Measurements from ENCODE around the gene DNAL4.
A peak's percentile ranks its signal among the peaks of the same experiment; 100 is the strongest.

DNAL4 gene

DNA sequence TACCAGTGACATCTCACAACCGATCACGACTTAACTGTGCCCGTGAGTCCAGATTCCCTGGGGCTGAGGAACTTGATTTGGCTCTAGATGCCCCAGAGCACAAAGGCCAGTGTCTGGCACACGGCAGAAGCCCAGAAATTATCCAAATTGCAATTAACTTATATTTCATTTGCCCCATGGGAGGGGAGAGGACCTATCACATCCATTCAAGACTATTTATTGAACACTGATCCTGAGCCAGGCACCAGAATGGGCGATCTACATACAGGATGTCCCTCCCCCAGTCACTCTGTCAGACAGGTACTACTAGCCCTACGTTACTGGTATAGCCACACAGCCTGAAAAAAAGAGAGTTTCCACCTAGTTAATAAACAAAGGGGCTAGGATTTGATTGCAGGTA is 5.1 kb downstream of the DNAL4 start:
- DNase-seq (ENCODE audit: low read depth, low spot score) = no peak
- H3K27ac ChIP-seq = no peak overlapping the region

DNA sequence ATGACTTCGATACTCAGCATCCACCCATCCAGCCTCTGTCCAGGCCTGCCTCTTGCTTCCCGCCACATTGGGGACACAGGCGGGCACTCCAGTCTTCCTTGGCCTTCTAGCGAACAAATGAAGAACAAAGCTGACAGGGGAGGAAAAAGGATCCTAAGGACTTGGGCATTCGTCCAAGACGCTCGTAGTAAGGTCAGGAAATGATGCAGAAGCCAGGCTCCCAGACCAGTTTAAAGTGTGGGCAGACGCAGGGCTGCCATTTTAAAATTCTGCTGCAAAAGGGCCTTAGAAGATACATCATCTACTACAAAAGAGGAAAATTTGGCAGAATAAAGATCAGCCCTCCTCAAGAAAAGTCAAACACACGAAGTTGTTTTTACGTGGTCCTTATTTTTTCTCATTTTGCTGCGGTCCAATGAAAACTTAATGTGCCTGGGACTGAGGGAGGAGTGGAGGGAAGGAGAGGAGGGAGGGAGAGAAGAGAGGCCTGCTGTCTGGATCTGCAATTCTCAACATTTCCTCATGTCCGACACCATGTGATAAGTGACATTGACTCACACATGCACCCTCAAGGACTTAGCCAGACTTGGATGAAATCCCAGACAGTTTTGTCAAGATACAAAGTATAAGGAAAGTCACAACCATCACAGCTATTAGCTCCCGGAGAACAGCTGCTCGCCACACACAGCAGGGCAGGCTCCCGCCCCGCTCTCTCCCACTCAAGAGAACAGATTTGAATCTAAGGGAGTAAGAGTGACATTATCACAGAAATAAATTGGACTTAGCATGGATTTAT is 5.7 kb downstream of the DNAL4 start:
- H3K27ac ChIP-seq = no peak overlapping the region
- DNase-seq (ENCODE audit: low read depth, low spot score) = peak; percentile 29

DNA sequence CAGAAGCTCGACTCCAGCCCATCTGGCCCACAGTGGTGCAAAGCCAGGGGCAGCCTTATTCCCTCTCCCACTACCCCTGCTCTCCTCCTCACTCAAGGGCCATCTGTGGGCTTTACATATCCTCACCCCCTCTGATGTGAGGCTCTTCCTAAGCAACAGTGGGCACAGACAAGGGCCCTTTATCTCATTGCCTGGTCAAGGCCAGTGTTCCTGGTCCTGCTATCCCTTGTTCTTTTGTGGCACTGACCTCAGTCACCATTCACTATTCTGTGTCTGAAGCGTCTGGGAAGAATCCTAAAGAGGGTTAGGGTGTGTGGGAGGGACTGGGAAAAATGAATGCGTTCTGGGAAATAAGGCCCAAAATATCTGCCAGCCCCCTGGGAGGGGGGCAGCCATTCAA is 7.3 kb downstream of the DNAL4 start:
- no peak overlapping the region for H3K27ac ChIP-seq
- no peak for DNase-seq (ENCODE audit: low read depth, low spot score)

DNA sequence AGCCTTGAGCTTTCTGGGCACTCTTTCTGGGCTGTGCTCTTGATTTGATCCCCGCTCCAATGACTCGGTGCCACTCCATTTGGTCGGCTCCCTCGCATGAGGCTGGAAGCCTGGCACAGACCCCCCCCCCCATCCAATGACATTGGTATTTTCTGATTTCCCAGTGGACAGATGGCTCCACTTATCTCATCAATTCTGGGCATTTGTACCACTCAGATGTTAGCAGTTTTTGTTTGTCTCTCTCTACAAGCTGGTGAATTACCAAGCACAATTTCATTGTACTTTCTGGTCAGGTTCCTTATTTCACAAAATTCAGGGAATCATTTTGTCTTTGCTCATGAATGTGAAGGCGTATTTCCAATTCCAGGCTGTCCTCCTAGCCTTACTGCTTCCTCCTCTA is 9.1 kb downstream of the DNAL4 start:
- DNase-seq (ENCODE audit: low read depth, low spot score) = no peak
- H3K27ac ChIP-seq = no peak overlapping the region

DNA sequence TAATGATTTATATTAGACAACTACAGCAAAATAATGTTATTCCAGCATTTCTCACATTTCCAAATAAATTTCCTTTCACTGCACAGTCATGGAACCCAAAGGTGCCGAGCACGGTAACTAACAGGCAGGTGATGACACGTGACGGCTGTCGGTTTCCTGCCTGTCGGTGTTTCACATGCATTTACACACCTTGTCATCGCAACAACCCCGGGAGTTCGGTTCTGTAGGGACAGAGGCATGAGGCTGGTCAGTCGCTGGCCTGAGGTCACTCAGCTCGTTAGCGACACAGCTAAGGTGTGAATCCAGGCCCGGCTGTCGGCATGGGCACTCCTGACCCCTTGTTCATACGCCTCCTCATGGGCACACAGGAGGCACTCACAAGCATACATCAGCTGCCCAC is 9.9 kb downstream of the DNAL4 start:
- no peak for DNase-seq (ENCODE audit: low read depth, low spot score)
- H3K27ac ChIP-seq = no peak overlapping the region

DNA sequence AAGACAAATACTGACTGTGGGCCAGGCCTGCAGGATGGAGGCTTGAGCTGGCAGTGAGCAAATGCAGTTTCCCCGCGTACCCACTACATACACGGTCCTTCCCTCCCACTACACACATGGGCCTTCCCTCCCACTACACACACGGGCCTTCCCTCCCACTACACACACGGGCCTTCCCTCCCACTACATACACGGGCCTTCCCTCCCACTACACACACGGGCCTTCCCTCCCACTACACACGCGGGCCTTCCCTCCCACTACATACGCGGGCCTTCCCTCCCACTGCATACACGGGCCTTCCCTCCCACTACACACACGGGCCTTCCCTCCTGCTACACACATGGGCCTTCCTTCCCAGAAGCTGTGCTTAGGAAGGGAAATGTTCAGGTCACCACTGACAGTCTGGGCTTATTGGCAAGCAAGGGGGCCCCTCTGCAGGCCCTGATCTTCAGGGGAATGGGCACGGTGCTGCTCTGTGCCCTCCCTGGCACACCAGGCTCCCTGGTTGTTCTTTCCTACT is 10.8 kb downstream of the DNAL4 start:
- no peak overlapping the region for H3K27ac ChIP-seq
- DNase-seq (ENCODE audit: low read depth, low spot score) = no peak

DNA sequence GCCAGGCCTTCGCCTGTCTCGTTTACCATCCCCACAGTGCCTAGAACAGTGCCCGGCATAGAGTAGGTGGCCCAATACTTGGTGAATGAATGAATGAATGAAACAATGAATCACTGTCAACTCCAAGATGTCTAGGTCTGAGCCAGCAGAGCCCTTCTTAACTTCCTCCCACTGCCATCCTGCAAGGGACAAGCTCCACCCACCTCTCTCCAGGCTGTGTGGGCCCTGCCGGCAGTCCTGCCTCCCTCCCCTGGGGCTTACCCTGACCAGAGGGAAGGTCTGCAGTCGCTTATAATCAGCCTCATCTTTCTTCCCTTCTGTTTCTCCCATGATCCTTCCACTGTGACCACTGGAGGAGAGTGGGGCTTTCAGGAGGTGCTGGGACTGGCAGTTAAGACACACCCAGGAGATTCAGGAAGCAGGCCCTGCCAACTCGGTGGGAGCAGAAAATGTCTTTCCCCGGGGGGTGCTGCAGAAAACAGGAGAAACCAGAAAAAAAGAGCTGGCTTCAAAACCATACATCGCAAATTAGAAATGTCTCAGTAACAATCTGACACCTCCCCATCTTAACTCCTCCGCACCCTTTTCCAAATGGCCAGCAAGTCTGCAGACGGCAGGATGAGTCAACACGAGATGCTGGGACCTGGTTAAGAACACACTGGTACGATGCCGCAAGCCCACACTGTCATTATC is 11.4 kb downstream of the DNAL4 start:
- DNase-seq (ENCODE audit: low read depth, low spot score) = no peak
- no peak overlapping the region for H3K27ac ChIP-seq

DNA sequence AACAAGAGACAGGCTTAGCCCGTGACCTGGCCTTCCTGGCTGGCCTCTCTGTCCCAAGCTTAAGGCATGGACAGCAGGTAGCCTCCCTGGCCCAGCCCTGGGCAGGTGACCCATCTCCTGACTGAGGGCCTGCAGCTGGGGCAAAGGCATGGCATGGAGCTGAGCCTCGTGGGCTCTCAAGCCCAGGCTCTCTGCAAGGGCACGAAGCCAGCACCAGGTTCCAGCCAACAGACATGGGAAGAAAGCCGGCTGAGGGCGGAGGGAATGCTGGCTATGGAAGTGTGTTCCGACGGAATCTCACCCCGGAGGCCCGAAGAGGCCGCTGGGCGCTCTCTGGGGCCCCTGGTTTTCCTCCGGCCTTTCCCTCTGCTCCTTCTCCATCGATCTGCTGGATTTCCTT is 12.9 kb downstream of the DNAL4 start:
- no peak for DNase-seq (ENCODE audit: low read depth, low spot score)
- H3K27ac ChIP-seq = no peak overlapping the region

DNA sequence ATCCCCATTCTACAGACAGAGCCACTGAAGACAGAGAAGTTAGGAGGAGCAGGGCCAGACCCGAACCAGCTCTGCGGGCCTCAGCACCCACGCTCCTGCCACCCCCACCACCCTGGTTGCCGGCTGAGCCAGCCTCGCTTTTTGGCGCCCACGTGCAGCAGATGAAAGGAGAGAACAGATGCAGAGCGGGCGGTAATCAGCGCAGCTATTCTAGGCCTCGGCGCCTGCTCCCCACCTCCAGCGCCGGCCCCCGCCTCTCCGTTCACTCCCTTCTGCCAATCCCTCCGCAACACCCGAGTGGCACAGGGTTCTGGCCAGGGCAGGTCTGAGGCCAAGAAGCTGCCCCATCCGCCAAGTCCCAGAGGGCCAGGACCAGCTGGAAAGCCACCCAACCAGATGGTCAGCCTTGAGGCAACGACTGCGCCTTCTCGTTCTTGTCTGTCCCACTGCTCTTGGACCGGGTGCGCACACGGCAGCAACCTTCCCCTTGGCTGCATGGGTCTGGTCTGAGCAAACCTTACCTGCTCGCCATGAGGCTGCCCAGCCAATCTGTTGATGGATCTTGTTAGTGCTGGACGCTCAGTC is 16.8 kb downstream of the DNAL4 start:
- no peak for DNase-seq (ENCODE audit: low read depth, low spot score)
- no peak overlapping the region for H3K27ac ChIP-seq

DNA sequence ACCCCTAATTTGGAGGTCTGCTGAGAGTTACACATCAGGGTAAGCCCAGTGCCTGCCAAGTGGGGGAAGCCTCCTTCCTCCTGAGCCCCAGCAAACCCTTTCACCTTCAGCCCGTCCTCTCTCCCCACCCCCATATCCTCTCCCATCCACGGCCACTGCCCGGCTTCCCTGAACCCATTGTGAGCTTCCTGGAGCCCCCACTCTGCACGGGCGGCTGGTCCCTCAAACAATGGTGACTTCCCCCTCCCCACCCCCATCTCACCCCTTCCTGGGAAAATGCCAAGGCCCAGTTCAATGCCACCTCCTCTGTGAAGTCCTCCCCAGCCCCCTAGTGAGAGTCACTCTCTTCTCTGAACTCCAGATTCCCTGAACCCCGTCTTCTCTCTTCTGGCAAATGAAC is 17.9 kb downstream of the DNAL4 start:
- H3K27ac ChIP-seq = no peak overlapping the region
- no peak for DNase-seq (ENCODE audit: low read depth, low spot score)

DNA sequence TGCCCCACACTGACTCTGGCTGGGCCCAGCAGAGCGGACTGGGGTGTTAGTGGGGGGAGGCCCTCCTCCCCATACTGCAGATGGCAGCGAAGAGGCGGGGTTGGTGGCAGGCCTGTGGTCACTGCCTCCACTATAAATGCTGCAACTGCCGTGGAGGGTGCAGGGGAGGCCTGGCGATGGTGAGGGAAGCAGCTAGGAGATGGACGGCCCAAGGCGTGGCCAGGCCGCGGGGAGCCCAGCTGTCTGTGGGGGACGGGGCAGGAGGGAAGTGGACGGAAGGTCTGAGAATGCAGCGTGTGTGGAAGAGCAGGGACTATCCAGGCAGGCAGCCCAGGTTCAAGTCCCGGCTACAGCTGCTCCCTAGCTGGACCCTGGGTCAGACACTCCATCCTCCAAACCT is 18.3 kb downstream of the DNAL4 start:
- H3K27ac ChIP-seq = no peak overlapping the region
- DNase-seq (ENCODE audit: low read depth, low spot score) = no peak

DNA sequence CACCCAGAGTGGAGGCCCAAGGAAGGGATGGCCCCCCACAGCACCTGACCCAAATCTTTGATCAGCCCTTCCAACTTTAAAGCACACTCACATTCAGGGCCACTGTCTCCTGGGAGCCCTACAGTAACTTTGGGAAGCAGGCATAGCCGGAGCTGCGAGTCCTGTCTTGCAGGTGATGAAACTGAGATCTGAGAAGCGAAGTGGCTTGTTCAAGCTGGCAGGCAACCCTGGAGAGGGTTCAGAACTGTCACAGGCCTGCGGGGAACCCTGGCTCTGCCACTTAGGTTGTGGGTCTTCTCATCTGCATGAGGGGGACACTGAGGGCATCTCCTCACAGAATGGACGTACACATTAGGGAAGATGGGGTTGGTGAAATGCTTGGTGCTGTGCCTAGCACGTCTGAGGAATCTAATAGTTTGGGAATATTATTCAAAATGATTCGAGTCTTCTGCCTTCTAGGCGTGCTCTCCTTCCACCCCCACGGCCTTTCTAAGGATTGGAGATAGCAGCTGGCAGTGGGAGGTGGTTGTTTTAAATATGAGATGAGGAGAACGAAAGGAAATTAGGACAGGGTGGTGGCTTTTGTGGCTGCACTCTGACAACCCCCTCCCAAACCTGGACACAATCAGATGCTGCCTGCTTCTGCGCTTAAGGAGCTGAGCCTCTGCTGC is 19.3 kb downstream of the DNAL4 start:
- H3K27ac ChIP-seq = no peak overlapping the region
- DNase-seq (ENCODE audit: low read depth, low spot score) = no peak

DNA sequence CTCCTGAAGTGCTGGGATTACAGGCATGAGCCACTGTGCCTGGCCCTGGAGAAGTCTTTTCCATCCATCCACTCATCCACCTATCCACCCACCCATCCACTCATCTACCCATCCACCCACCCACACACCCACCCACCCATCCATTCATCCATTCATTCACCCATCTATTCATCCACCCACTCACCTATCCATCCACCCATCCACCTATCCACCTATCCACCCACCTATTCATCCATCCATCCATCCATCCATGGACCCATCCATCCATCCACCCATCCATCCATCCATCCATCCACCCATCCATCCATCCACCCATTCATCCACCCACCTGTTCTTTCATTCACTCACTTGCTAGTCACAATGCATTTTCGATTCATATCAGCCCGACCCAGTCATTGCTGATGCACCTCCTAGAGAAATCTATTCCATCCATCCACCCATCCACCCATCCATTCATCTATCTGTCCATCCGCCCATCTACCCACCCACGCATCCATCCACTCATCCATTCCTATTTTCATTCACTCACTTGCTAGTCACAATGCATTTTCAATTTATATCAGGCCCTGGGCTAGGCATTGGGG is 20.5 kb downstream of the DNAL4 start:
- no peak for DNase-seq (ENCODE audit: low read depth, low spot score)
- no peak overlapping the region for H3K27ac ChIP-seq

DNA sequence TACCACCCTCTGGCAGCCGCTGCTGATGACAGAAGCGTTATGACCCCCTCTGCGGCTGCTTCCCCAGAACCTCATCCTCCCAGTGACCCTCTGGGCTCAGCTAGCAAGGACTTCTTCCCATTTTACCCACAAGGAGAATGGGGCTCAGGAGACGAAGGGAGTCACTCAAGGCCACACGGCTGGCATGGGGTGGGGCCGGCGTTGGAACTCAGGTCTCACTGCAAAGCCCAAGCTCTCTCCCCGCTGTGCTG is 21.4 kb downstream of the DNAL4 start:
- no peak overlapping the region for H3K27ac ChIP-seq
- DNase-seq (ENCODE audit: low read depth, low spot score) = no peak

DNA sequence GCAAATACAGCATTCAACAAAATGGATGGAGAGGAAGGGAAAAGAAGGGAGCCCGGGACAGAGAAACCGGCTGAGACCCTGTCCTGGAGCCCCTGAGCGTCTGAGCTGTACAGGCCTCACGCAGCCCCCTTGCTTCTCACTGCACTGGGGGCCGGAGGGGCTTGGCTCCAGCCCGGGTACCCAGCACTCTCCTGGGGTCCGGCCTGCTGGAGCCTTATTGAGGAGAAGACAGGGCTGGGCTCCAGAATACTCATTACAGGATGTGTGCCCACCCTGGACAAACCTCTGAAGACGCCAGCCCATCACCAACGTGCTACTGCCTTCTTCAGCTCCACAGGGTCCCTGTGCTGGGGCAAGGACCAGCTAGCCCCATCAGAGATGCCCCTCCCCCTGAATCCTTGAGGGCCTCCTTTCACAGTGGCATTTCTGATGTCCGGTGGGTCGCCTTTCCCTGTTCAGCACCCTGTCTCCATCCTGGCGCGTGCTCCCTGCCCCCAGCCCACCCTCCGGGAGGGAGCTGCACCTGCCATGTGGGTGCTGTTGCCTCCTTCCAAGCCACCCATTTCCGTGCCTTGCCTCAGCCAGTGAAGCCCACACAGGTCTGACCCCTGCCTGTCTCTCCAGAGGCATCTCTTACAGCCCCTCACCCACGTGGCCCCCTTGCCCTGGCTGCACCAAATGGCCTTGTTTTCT is 23.5 kb downstream of the DNAL4 start:
- DNase-seq (ENCODE audit: low read depth, low spot score) = no peak
- H3K27ac ChIP-seq = no peak overlapping the region

DNA sequence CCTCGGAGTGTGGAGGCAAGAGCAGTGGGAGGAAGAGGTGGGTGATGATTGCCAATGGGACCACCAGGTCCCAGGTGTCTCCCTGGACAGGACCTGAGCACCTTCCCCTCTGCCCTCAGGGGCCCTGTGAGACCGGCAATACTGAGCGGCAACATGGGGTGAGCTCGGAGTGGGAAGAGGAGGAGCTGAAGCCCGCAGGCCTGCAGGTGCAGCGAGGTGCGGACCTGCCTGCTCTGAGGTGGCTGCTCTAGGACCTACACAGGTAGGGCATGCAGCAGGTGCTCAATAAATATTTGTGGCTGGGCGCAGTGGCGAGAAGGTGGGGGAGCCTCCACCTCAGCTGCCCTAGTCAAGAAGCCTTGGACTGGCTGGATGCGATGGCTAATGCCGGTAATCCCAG is 25.9 kb downstream of the DNAL4 start:
- no peak for DNase-seq (ENCODE audit: low read depth, low spot score)
- no peak overlapping the region for H3K27ac ChIP-seq

DNA sequence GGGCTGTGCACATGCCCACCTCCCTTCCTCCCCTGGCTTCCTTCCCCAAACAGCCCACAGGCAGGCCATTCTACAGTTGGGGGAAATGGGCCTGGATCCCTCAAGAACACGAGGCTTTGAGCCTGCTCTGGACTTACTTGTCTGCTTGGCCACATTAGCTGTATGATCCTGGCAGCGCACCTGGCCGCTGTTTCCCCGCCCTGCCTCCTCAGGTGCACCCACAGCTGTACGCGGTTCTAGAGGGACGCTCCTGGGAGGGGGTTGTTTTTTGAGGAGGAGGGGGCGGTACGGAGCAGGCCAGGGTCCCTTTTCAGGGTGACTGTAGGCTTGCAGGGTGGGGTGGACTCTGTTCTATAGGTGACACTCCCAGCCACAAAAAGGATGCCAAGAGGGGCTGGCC is 26.6 kb downstream of the DNAL4 start:
- no peak overlapping the region for H3K27ac ChIP-seq
- no peak for DNase-seq (ENCODE audit: low read depth, low spot score)

DNA sequence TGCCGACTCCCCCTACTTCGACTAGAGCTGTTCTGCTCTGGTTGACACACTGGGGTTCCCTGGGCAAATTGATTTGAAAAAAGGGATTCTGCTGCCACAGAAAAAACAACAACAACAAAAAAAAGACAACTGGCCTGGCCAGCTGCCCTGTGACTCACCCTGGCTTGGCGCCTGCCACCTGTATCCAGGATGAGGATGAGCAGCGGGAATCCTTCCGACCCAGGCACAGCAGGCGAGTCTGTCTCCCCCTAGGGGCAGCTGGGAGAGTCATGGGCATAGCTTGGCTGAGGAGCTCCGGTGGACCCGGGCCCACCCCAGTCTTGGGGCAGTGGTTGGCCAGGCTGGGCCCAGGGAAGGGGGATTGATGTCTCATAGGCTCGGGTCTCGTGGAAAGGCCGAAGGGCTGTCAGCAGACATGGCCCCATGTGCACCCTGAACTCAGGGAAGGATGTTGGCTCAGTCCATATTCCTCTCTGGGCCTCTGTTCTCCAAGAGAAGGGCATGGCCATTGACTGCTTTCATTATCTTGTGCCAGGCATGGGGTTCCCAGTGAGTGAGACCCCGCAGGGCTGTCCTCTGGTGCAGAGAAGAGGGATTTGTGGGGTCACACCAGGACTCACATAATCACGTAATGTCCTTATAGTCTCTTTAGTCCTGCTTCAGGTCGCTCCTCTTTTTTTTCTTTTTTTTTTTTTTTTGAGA is 27.7 kb downstream of the DNAL4 start:
- no peak overlapping the region for H3K27ac ChIP-seq
- DNase-seq (ENCODE audit: low read depth, low spot score) = peak; percentile 37

DNA sequence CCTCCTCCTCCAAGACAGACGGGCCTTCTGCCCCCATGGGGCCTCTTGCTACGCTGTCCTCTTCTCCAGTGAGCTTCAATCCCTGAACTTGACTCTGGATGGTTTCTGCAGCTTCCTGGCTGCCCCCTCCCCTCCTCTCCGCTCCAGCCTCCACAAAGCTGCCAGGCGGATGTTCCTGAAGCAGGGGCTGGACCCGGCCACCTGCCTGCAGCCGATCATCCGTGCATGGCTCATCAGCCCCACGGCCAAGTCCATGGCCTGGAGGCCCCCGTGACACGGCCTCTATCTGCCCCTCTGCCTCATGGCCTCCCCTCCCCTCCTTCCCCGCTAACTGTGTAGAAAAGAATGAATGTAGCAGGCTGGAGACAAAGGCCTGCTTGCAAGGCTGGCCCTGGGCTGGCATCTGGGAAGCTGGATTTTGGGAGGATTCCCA is 31.4 kb downstream of the DNAL4 start:
- no peak for DNase-seq (ENCODE audit: low read depth, low spot score)
- no peak overlapping the region for H3K27ac ChIP-seq

Measured in epithelial cell of prostate (primary cell).